Daoy (cell line): ENCODE data around the gene RNF181. TPM values are rescaled to one million over a fixed set of nuclear protein-coding genes. Genes with fewer than 3 reads are reported as not detected.
"Not testable (repeated sequence)": the region's sequence is repeated elsewhere in the genome, so short reads cannot be mapped to it uniquely, and the experiment has no call there.

ENCODE experiments used
- DNase-seq: peaks from one replicate; pipeline ENCODE4 v3.0.0-alpha.2; 2015; ENCODE audit warnings: low read depth
- total RNA-seq: library from RNA; depleted of rRNA; stranded (reverse); fragments of >200 nt; shearing (Covaris generic); gene quantifications from 2 replicates; pipeline ENCODE4 v1.2.3, GENCODE V29; 2014

The RNF181 gene
- total RNA-seq, 1 experiment from 2014 or later = 314 TPM

- DNase-seq = peak; percentile 31
These were observed 17.9 kb upstream of the RNF181 start, which contains the start of gene VAMP8 for GRCh38 chr2:85577386-85578242. VAMP8 (plus strand) TSS chr2:85577586; CDS start chr2:85577647, 61 bp downstream.

- DNase-seq = no peak
These were observed 17.0 kb upstream of the RNF181 start for GRCh38 chr2:85578243-85579180.

- DNase-seq = no peak
These were observed 16.1 kb upstream of the RNF181 start for GRCh38 chr2:85579266-85579935.

GRCh38 chr2:85580206-85580605, 15.3 kb upstream of the RNF181 start:
- DNase-seq = no peak

- DNase-seq = no peak
These were observed 13.1 kb upstream of the RNF181 start for GRCh38 chr2:85582492-85582891.

- DNase-seq = no peak
These were observed 11.7 kb upstream of the RNF181 start for GRCh38 chr2:85583667-85584353.

- no peak for DNase-seq
These were observed 11.1 kb upstream of the RNF181 start, which contains the start of gene VAMP5 for GRCh38 chr2:85584354-85584856. VAMP5 (plus strand) TSS chr2:85584431; CDS start chr2:85584491, 60 bp downstream.

- DNase-seq = peak; percentile 79
These were observed 10.4 kb upstream of the RNF181 start for GRCh38 chr2:85584857-85585780.

GRCh38 chr2:85585781-85586105, 9.8 kb upstream of the RNF181 start:
- DNase-seq = peak; percentile 54

GRCh38 chr2:85588236-85588635, 7.3 kb upstream of the RNF181 start:
- DNase-seq = no peak

- no peak for DNase-seq
These were observed 6.9 kb upstream of the RNF181 start for GRCh38 chr2:85588645-85589044.

GRCh38 chr2:85589181-85589580, 6.4 kb upstream of the RNF181 start:
- no peak for DNase-seq

GRCh38 chr2:85589982-85590791, 5.4 kb upstream of the RNF181 start:
- DNase-seq = peak; percentile 56

GRCh38 chr2:85590950-85591349, 4.6 kb upstream of the RNF181 start:
- no peak for DNase-seq

- no peak for DNase-seq
These were observed 4.0 kb upstream of the RNF181 start for GRCh38 chr2:85591563-85591962.

- DNase-seq = not testable (repeated sequence)
These were observed 3.2 kb upstream of the RNF181 start for GRCh38 chr2:85592299-85592698.

- no peak for DNase-seq
These were observed 2.5 kb upstream of the RNF181 start for GRCh38 chr2:85593023-85593422.

GRCh38 chr2:85594715-85595300, 737 bp upstream of the RNF181 start:
- DNase-seq = no peak

GRCh38 chr2:85596026-85596333, 435 bp downstream of the RNF181 start:
- DNase-seq = peak; percentile 45
